ENCODE measurements around the gene CDH4. TPM values are rescaled to one million over a fixed set of nuclear protein-coding genes. Genes with fewer than 3 reads are reported as not detected.

The CDH4 gene
- total RNA-seq, 1 experiment from 2014 or later = 25.0 TPM

GRCh38 chr20:61444637-61445036, 192.6 kb downstream of the CDH4 start:
- TF ChIP-seq CTCF (IDR thresholded peaks at IDR 0.05; ENCODE audit: unreplicated experiment) = no peak
- no peaks in the 10 kb centered on the region for H3K4me1 Mint-ChIP-seq (ENCODE audit: insufficient read depth, unreplicated experiment)
- ChIA-PET POLR2A (no interaction called here), CTCF (interaction anchor here (0.6 kb wide), 1 partner anchor 41 kb away, joined by 3 read pairs; no protein-coding TSS in a partner anchor)
- H3K27ac Mint-ChIP-seq (ENCODE audit: low read depth, unreplicated experiment) = no peak overlapping the region
- H3K9me3 Mint-ChIP-seq (ENCODE audit: unreplicated experiment) = no peaks in the 10 kb centered on the region
- intact Hi-C loops (cut with micrococcal nuclease) = no loop called here
- no peak for DNase-seq (ENCODE audit: unreplicated experiment)
- peaks cover 2% of the 10 kb centered on the region for H3K36me3 Mint-ChIP-seq (ENCODE audit: insufficient read depth, unreplicated experiment)
- H3K27me3 Mint-ChIP-seq (ENCODE audit: insufficient read depth, unreplicated experiment) = no peaks in the 10 kb centered on the region
- BruUV-seq (replicated peaks) = no TSS peak
- H3K4me3 Mint-ChIP-seq (ENCODE audit: unreplicated experiment) = no peak overlapping the region

GRCh38 chr20:61445138-61445537, 193.1 kb downstream of the CDH4 start:
- ChIA-PET CTCF (interaction anchor here (0.6 kb wide), 1 partner anchor 41 kb away, joined by 3 read pairs; no protein-coding TSS in a partner anchor), POLR2A (no interaction called here)
- Mint-ChIP-seq H3K27me3 (ENCODE audit: insufficient read depth, unreplicated experiment) (no peaks in the 10 kb centered on the region), H3K9me3 (ENCODE audit: unreplicated experiment) (no peaks in the 10 kb centered on the region), H3K4me1 (ENCODE audit: insufficient read depth, unreplicated experiment) (no peaks in the 10 kb centered on the region), H3K36me3 (ENCODE audit: insufficient read depth, unreplicated experiment) (peaks cover 6% of the 10 kb centered on the region), H3K27ac (ENCODE audit: low read depth, unreplicated experiment) (no peak overlapping the region), H3K4me3 (ENCODE audit: unreplicated experiment) (no peak overlapping the region)
- no TSS peak for BruUV-seq (replicated peaks)
- intact Hi-C loops (cut with micrococcal nuclease) = no loop called here
- no peak for TF ChIP-seq CTCF (IDR thresholded peaks at IDR 0.05; ENCODE audit: unreplicated experiment)
- no peak for DNase-seq (ENCODE audit: unreplicated experiment)

GRCh38 chr20:61445741-61446140, 193.7 kb downstream of the CDH4 start:
- POLR2A ChIA-PET = no interaction called here
- H3K36me3 Mint-ChIP-seq (ENCODE audit: insufficient read depth, unreplicated experiment) = peaks cover 6% of the 10 kb centered on the region
- H3K27me3 Mint-ChIP-seq (ENCODE audit: insufficient read depth, unreplicated experiment) = no peaks in the 10 kb centered on the region
- TF ChIP-seq CTCF (IDR thresholded peaks at IDR 0.05; ENCODE audit: unreplicated experiment) = no peak
- intact Hi-C loops (cut with micrococcal nuclease) = no loop called here
- H3K4me1 Mint-ChIP-seq (ENCODE audit: insufficient read depth, unreplicated experiment) = no peaks in the 10 kb centered on the region
- CTCF ChIA-PET = interaction anchor here (0.6 kb wide), 1 partner anchor 1078 kb away, joined by 3 read pairs; no protein-coding TSS in a partner anchor
- BruUV-seq (replicated peaks) = no TSS peak
- H3K27ac Mint-ChIP-seq (ENCODE audit: low read depth, unreplicated experiment) = no peak overlapping the region
- no peak for DNase-seq (ENCODE audit: unreplicated experiment)
- no peak overlapping the region for H3K4me3 Mint-ChIP-seq (ENCODE audit: unreplicated experiment)
- H3K9me3 Mint-ChIP-seq (ENCODE audit: unreplicated experiment) = no peaks in the 10 kb centered on the region

- no peak overlapping the region for H3K27ac Mint-ChIP-seq (ENCODE audit: low read depth, unreplicated experiment)
- no peaks in the 10 kb centered on the region for H3K4me1 Mint-ChIP-seq (ENCODE audit: insufficient read depth, unreplicated experiment)
- POLR2A ChIA-PET = no interaction called here
- H3K27me3 Mint-ChIP-seq (ENCODE audit: insufficient read depth, unreplicated experiment) = no peaks in the 10 kb centered on the region
- no TSS peak for BruUV-seq (replicated peaks)
- CTCF ChIA-PET = no interaction called here
- no peak for TF ChIP-seq CTCF (IDR thresholded peaks at IDR 0.05; ENCODE audit: unreplicated experiment)
- H3K9me3 Mint-ChIP-seq (ENCODE audit: unreplicated experiment) = no peaks in the 10 kb centered on the region
- intact Hi-C loops (cut with micrococcal nuclease) = no loop called here
- peaks cover 6% of the 10 kb centered on the region for H3K36me3 Mint-ChIP-seq (ENCODE audit: insufficient read depth, unreplicated experiment)
- DNase-seq (ENCODE audit: unreplicated experiment) = no peak
- H3K4me3 Mint-ChIP-seq (ENCODE audit: unreplicated experiment) = no peak overlapping the region
Measured at GRCh38 chr20:61447952-61448351, 195.9 kb downstream of the CDH4 start.

All from MCF 10A (cell line).